K562 (cell line): ENCODE results near the gene CCDC194. TPM values are rescaled to one million over a fixed set of nuclear protein-coding genes. Genes with fewer than 3 reads are reported as not detected.

ENCODE experiments used
- ARID2 ChIP-seq: fragments of 450-650 bp; IDR thresholded peaks from 2 replicates; pipeline ENCODE4 v1.6.1; 2017; ENCODE audit warnings: antibody characterized with exemption, mild to moderate bottlenecking
- CBX3 ChIP-seq, 2 experiments: IDR thresholded peaks; 1 replicate in 1 of 2; 2 replicates in 1 of 2; pipeline ENCODE4 v1.6.1; 2012; ENCODE audit warnings: inconsistent platforms in 2 of 2, low read length in 2 of 2, borderline replicate concordance in 1 of 2, control low read depth in 1 of 2
- CBX8 ChIP-seq: fragments of 200-600 bp; sonication (generic); IDR thresholded peaks from 2 replicates; pipeline ENCODE4 v1.6.1; 2012; ENCODE audit warnings: borderline replicate concordance, mixed run types, low read depth, mild to moderate bottlenecking, moderate library complexity, mixed read lengths, low read length, control low read depth, inconsistent platforms; ENCODE audit not compliant: poor library complexity, severe bottlenecking; ENCODE audit errors: extremely low read depth
- FOXP1 ChIP-seq: sonication (generic); formaldehyde crosslinking; IDR thresholded peaks from 2 replicates; pipeline ENCODE4 v1.8.0; 2022; ENCODE audit warnings: mild to moderate bottlenecking, missing genetic modification reagents
- HSF4 ChIP-seq: fragments of 250-450 bp; sonication (Bioruptor Pico); IDR thresholded peaks from 2 replicates; pipeline ENCODE4 v2.1.2; 2022; ENCODE audit warnings: mild to moderate bottlenecking, moderate library complexity, borderline replicate concordance
- IFI16 ChIP-seq: fragments of 250-450 bp; sonication (Bioruptor Pico); IDR thresholded peaks from 2 replicates; pipeline ENCODE4 v2.1.2; 2022; ENCODE audit warnings: mild to moderate bottlenecking, inconsistent platforms
- ILF3 ChIP-seq: fragments of 450-650 bp; IDR thresholded peaks from 2 replicates; pipeline ENCODE4 v1.6.1; 2018; ENCODE audit warnings: antibody characterized with exemption, mild to moderate bottlenecking, moderate library complexity, borderline replicate concordance
- PREB ChIP-seq: sonication (generic); formaldehyde crosslinking; IDR thresholded peaks from 2 replicates; pipeline ENCODE4 v1.8.1; 2023; ENCODE audit warnings: mild to moderate bottlenecking, missing genetic modification reagents
- PTBP1 ChIP-seq: fragments of 200-400 bp; formaldehyde crosslinking; IDR thresholded peaks from 2 replicates; pipeline ENCODE4 v1.6.1; 2017; ENCODE audit warnings: low read depth, low read length
- RAD21 ChIP-seq, 2 experiments: fragments of 250-450 bp in 1 of 2; fragments of 450-650 bp in 1 of 2; sonication (Bioruptor Pico) in 1 of 2; formaldehyde crosslinking in 1 of 2; IDR thresholded peaks in 1 of 2; conservative IDR thresholded peaks in 1 of 2; 2 replicates each; pipeline versions ENCODE4 v1.4.0 to v1.8.0; 2020 to 2022; ENCODE audit warnings: mild to moderate bottlenecking in 2 of 2, moderate library complexity in 1 of 2
- SMAD3 ChIP-seq: fragments of 450-650 bp; formaldehyde crosslinking; conservative IDR thresholded peaks from 2 replicates; pipeline ENCODE4 v1.4.0; 2020; ENCODE audit warnings: mild to moderate bottlenecking
- SMC3 ChIP-seq: conservative IDR thresholded peaks from 2 replicates; pipeline ENCODE4 v1.6.1; 2011; ENCODE audit warnings: low read depth, low read length, improper control_type of control experiment; ENCODE audit not compliant: insufficient read depth
- THAP7 ChIP-seq: fragments of 250-450 bp; sonication (Bioruptor Pico); IDR thresholded peaks from 2 replicates; pipeline ENCODE4 v1.5.0; 2021
- ZC3H8 ChIP-seq: fragments of 450-650 bp; IDR thresholded peaks from 2 replicates; pipeline ENCODE4 v1.6.1; 2017
- ZNF197 ChIP-seq: fragments of 200-800 bp; sonication (Bioruptor generic); IDR thresholded peaks from 2 replicates; pipeline ENCODE4 v1.6.1; 2016; ENCODE audit warnings: low read depth, missing genetic modification characterization, missing compliant biosample characterization
- ZNF644 ChIP-seq: fragments of 200-800 bp; sonication (Bioruptor generic); IDR thresholded peaks from 2 replicates; pipeline ENCODE4 v1.6.1; 2016; ENCODE audit warnings: low read depth, missing genetic modification characterization, missing compliant biosample characterization
- ZSCAN29 ChIP-seq: fragments of 450-650 bp; IDR thresholded peaks from 2 replicates; pipeline ENCODE4 v1.6.1; 2017
- polyA plus RNA-seq, 8 experiments: library from polyadenylated mRNA; depleted of rRNA in 4 of 8; stranded (reverse) in 5 of 8; unstranded in 3 of 8; fragments of >200 nt; fragmentation: Nextera tagmentation in 2 of 8; fragmentation: Illumina TruSeq in 1 of 8; extraction: Ambion mirVana in 2 of 8; extraction: Trizol in 1 of 8; gene quantifications; 2 replicates each; pipeline versions ENCODE4 v1.2.1 to v1.2.3, GENCODE V29; 2011 to 2014; ENCODE audit warnings: inconsistent platforms in 1 of 8, missing spikeins in 1 of 8
- total RNA-seq, 7 experiments: library from RNA; depleted of rRNA in 6 of 7; stranded (reverse); fragments of >200 nt in 6 of 7; fragmentation: Illumina TruSeq in 2 of 7; extraction: Trizol in 2 of 7; gene quantifications; 2 replicates each; pipeline versions ENCODE4 v1.2.1 to v1.2.3, GENCODE V29; 2011 to 2021; ENCODE audit warnings: low replicate concordance in 1 of 7
- TF ChIP-seq, protein P1 (sequence below): fragments of 250-450 bp; sonication (Bioruptor Pico); IDR thresholded peaks from 2 replicates; pipeline ENCODE4 v1.8.0; 2022; ENCODE audit warnings: inconsistent platforms
- TF ChIP-seq, protein P2 (sequence below): fragments of 450-650 bp; formaldehyde crosslinking; IDR thresholded peaks from 2 replicates; pipeline ENCODE4 v1.4.0; 2022; ENCODE audit warnings: missing genetic modification characterization
- TF ChIP-seq, protein P3 (sequence below), 2 experiments: fragments of 200-800 bp in 1 of 2; sonication (Bioruptor generic) in 1 of 2; sonication (generic) in 1 of 2; formaldehyde crosslinking in 1 of 2; IDR thresholded peaks in 1 of 2; conservative IDR thresholded peaks in 1 of 2; 2 replicates each; pipeline versions ENCODE4 v1.5.0 to v1.6.1; 2016 to 2020; ENCODE audit warnings: missing compliant biosample characterization in 1 of 2, missing genetic modification characterization in 1 of 2, missing genetic modification reagents in 1 of 2

CCDC194 gene
- total and polyA plus RNA-seq, 9 of the 15 experiments (the other 6 are each of a cell fraction or from before 2014, with no cell fraction given): 0.13 to 1.3 (median 0.39) TPM; not detected in 3

DNA sequence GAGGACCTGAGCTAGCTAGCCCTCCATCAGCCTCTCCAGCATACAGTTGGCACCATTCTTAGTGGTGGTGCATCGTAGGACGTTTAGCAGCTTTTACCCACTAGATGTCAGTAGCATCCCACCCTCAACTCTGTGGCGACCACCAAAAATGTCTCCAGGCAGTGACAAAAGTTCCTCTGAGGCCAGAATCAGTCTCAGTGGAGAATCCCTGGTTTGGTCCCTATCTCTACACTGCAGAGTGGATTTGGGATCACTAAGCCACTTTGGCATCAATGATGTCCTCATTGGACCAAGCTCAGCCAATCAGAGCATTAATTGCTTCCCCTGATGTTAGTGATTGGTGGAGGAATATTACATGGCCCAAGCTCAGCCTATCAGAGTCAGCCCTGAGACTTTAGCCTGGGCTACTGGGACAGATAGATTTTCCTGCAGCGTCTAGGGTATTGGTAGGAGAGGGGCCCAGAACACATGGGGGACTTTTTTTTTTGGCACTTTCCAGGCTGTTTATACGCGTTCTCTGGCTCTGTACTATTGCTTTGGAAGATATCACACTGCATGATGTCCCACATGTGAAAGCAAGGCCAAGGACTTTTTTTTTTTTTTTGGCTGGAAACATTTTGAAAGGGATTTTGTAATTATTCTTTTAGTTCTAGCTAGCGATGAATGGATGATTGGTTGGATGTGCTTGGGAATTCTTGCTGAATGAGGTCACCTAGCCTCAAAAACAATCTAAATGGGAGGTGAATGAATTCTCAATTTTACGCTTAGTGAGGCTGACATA is 47.4 kb upstream of the CCDC194 start (continued):
- no peak for TF ChIP-seq CBX8
- no peak for TF ChIP-seq FOXP1
- TF ChIP-seq, protein P1, sequence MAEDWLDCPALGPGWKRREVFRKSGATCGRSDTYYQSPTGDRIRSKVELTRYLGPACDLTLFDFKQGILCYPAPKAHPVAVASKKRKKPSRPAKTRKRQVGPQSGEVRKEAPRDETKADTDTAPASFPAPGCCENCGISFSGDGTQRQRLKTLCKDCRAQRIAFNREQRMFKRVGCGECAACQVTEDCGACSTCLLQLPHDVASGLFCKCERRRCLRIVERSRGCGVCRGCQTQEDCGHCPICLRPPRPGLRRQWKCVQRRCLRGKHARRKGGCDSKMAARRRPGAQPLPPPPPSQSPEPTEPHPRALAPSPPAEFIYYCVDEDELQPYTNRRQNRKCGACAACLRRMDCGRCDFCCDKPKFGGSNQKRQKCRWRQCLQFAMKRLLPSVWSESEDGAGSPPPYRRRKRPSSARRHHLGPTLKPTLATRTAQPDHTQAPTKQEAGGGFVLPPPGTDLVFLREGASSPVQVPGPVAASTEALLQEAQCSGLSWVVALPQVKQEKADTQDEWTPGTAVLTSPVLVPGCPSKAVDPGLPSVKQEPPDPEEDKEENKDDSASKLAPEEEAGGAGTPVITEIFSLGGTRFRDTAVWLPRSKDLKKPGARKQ (CRISPR knock-in tag): no peak
- no peak for TF ChIP-seq HSF4 (CRISPR knock-in tag)
- TF ChIP-seq ILF3: no peak
- TF ChIP-seq THAP7 (CRISPR knock-in tag): no peak
- TF ChIP-seq ZNF197 (CRISPR knock-in tag): no peak
- no peak for TF ChIP-seq ZC3H8
- peak; percentile 42; the same call in 1 of the 2 replicates for TF ChIP-seq SMC3
- TF ChIP-seq IFI16 (CRISPR knock-in tag): no peak
- peak in 1 of 2 experiments; percentile 51; a peak in 1 of 3 replicates for TF ChIP-seq CBX3 (IDR thresholded peaks at IDR 0.05; ENCODE audit: borderline replicate concordance in 1 of 2, low read length in 2 of 2)
- TF ChIP-seq RAD21 (CRISPR knock-in tag; conservative IDR thresholded peaks at IDR 0.05 in 1 of 2, IDR thresholded peaks at IDR 0.05 in 1 of 2): peak in 1 of 2 experiments; percentile 51; a peak in 2 of 4 replicates
- TF ChIP-seq, protein P2, sequence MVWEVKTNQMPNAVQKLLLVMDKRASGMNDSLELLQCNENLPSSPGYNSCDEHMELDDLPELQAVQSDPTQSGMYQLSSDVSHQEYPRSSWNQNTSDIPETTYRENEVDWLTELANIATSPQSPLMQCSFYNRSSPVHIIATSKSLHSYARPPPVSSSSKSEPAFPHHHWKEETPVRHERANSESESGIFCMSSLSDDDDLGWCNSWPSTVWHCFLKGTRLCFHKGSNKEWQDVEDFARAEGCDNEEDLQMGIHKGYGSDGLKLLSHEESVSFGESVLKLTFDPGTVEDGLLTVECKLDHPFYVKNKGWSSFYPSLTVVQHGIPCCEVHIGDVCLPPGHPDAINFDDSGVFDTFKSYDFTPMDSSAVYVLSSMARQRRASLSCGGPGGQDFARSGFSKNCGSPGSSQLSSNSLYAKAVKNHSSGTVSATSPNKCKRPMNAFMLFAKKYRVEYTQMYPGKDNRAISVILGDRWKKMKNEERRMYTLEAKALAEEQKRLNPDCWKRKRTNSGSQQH (CRISPR knock-in tag): no peak
- TF ChIP-seq PTBP1: no peak
- TF ChIP-seq ZSCAN29: no peak
- TF ChIP-seq, protein P3, sequence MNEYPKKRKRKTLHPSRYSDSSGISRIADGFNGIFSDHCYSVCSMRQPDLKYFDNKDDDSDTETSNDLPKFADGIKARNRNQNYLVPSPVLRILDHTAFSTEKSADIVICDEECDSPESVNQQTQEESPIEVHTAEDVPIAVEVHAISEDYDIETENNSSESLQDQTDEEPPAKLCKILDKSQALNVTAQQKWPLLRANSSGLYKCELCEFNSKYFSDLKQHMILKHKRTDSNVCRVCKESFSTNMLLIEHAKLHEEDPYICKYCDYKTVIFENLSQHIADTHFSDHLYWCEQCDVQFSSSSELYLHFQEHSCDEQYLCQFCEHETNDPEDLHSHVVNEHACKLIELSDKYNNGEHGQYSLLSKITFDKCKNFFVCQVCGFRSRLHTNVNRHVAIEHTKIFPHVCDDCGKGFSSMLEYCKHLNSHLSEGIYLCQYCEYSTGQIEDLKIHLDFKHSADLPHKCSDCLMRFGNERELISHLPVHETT (CRISPR knock-in tag; conservative IDR thresholded peaks at IDR 0.05 in 1 of 2, IDR thresholded peaks at IDR 0.05 in 1 of 2): no peak
- no peak for TF ChIP-seq ZNF644 (tag)
- no peak for TF ChIP-seq ARID2
- no peak for TF ChIP-seq PREB (CRISPR knock-in tag)
- no peak for TF ChIP-seq SMAD3 (CRISPR knock-in tag)
